Prostate gland (tissue), 2 donors: Measurements from ENCODE around the gene GALNTL6. TPM values are rescaled to one million over a fixed set of nuclear protein-coding genes. Genes with fewer than 3 reads are reported as not detected.
"Not testable (repeated sequence)": the region's sequence is repeated elsewhere in the genome, so short reads cannot be mapped to it uniquely, and the experiment has no call there.

Source experiments
- DNase-seq: peaks from one replicate; pipeline ENCODE4 v3.0.0-alpha.2; 2019; ENCODE audit warnings: low spot score
- H3K27ac ChIP-seq, 2 donors: fragments of 200-600 bp; sonication (generic); 2 replicates each; pipeline ENCODE4 v1.5.1; 2017 to 2019
- H3K27me3 ChIP-seq: fragments of 200-600 bp; sonication (generic); replicated peaks from 2 replicates; pipeline ENCODE4 v1.5.1; 2019; ENCODE audit not compliant: insufficient read depth
- H3K36me3 ChIP-seq, 2 donors: fragments of 200-600 bp; sonication (generic); 1 replicate in 1 of 2; 2 replicates in 1 of 2; pipeline versions ENCODE4 v1.5.1 to v1.8.1; 2017 to 2019
- H3K4me1 ChIP-seq: fragments of 200-600 bp; sonication (generic); replicated peaks from 2 replicates; pipeline ENCODE4 v1.5.1; 2019
- H3K4me3 ChIP-seq, 2 donors: fragments of 200-600 bp; sonication (generic); 2 replicates each; pipeline ENCODE4 v1.5.1; 2017 to 2019
- H3K9me3 ChIP-seq: fragments of 200-600 bp; sonication (generic); 2 replicates; pipeline ENCODE4 v1.5.1; 2017
- CTCF ChIP-seq, 4 experiments: fragments of 200-600 bp in 2 of 4; fragments of 450-650 bp in 2 of 4; sonication (generic) in 2 of 4; IDR thresholded peaks; 1 replicate in 3 of 4; 2 replicates in 1 of 4; pipeline ENCODE4 v1.5.1; 2016 to 2019; ENCODE audit warnings: antibody characterized with exemption in 4 of 4, mild to moderate bottlenecking in 2 of 4, moderate library complexity in 2 of 4
- POLR2A ChIP-seq: fragments of 450-650 bp; IDR thresholded peaks from one replicate; pipeline ENCODE4 v1.6.1; 2016; ENCODE audit warnings: antibody characterized with exemption, mild to moderate bottlenecking
- POLR2AphosphoS5 ChIP-seq: sonication (generic); formaldehyde crosslinking; IDR thresholded peaks from one replicate; pipeline ENCODE4 v1.6.1; 2017; ENCODE audit warnings: antibody characterized with exemption
- WGBS: methylation state at CpG from one replicate; pipeline ENCODE4 v1.1.5; 2018; 5-methylcytosine and 5-hydroxymethylcytosine counted together
- intact Hi-C: fragments of 100-400 bp; cut with DNase I; formaldehyde crosslinking; loops from one replicate; pipeline ENCODE4 v1.14.2; 2022
- total RNA-seq, 2 donors: library from RNA; depleted of rRNA; stranded (reverse); fragments of >200 nt; gene quantifications; one replicate each; pipeline ENCODE4 v1.1.0, GENCODE V29; 2016

The GALNTL6 gene
- total RNA-seq, 2 donors from 2014 or later, result 0.23 to 0.85 TPM

DNA sequence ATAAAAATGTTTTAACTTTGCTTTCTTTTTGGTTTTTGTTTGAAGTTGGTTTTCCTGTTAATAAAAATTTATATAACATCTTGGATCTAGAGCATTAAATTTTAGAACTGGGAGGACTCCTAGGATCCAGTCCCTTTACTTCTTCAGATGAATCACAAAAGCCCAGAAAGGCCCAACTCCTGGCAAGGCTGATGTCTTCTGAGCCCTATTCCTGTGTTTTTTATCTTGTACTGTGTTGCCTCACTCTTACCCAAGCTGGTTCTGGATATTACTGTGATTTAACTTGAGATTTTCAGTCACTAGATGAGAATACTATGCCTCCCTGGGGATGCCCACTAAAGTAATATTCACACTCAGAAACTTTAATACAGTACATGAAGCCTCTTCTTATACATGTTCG lies 1228.3 kb downstream of the GALNTL6 start:
- WGBS, result 82% methylated on average over 1 of the region's 1 CpG
- Histone ChIP-seq H3K27me3 (no peaks in the 10 kb centered on the region), H3K36me3 (no peaks in the 10 kb centered on the region), H3K27ac (no peak overlapping the region), H3K9me3 (no peaks in the 10 kb centered on the region), H3K4me3 (no peak overlapping the region), H3K4me1 (peaks cover 8% of the 10 kb centered on the region)
- TF ChIP-seq POLR2A, result no peak
- TF ChIP-seq POLR2AphosphoS5, result no peak
- no peak for TF ChIP-seq CTCF (IDR thresholded peaks at IDR 0.05)
- no peak for DNase-seq
- intact Hi-C loops, result no loop called here

GRCh38 chr4:173042139-173042538 lies 1228.9 kb downstream of the GALNTL6 start:
- H3K4me3 ChIP-seq, DNase-seq, H3K9me3 ChIP-seq, H3K27ac ChIP-seq, H3K36me3 ChIP-seq, H3K4me1 ChIP-seq, intact Hi-C loops, H3K27me3 ChIP-seq: not testable (repeated sequence)
- 100% methylated on average over 1 of the region's 1 CpG for WGBS

GRCh38 chr4:173044340-173044739 lies 1231.1 kb downstream of the GALNTL6 start:
- intact Hi-C loops, result no loop called here
- Histone ChIP-seq H3K9me3 (no peaks in the 10 kb centered on the region), H3K27me3 (no peaks in the 10 kb centered on the region), H3K4me1 (no peaks in the 10 kb centered on the region), H3K27ac (no peak overlapping the region), H3K36me3 (no peaks in the 10 kb centered on the region), H3K4me3 (no peak overlapping the region)
- 94% methylated on average over 1 of the region's 1 CpG for WGBS
- TF ChIP-seq CTCF (IDR thresholded peaks at IDR 0.05), result no peak
- no peak for TF ChIP-seq POLR2A
- TF ChIP-seq POLR2AphosphoS5, result no peak
- DNase-seq, result no peak

- Histone ChIP-seq H3K4me3 (no peak overlapping the region), H3K27ac (no peak overlapping the region), H3K9me3 (no peaks in the 10 kb centered on the region), H3K27me3 (no peaks in the 10 kb centered on the region), H3K36me3 (no peaks in the 10 kb centered on the region), H3K4me1 (no peaks in the 10 kb centered on the region)
- intact Hi-C loops, result no loop called here
- 50% methylated on average over 1 of the region's 1 CpG for WGBS
- TF ChIP-seq CTCF (IDR thresholded peaks at IDR 0.05) (no peak), POLR2A (no peak), POLR2AphosphoS5 (no peak)
- no peak for DNase-seq
Observed at GRCh38 chr4:173045571-173045970, 1232.4 kb downstream of the GALNTL6 start.

DNA sequence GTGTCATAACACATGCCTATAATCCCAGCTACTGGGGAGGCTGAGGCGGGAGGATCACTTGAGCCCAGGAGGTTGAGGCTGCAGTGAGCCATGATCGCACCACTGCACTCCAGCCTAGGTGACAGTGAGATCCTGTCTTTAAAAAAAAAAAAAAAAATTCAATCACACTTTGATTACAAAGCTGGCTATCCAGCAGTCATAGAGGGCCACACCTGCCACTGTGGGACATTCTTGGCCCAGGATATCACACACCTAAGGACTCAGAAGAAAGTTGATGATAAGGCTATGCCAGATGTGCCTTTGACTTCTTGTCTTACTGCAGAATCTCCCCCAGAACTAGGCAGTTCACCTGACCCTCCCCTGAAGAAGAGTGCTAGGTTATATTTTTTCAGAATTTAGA lies 1232.9 kb downstream of the GALNTL6 start:
- H3K27ac ChIP-seq, result no peak overlapping the region
- no peak overlapping the region for H3K4me3 ChIP-seq
- intact Hi-C loops, result no loop called here
- no peak for DNase-seq
- H3K27me3 ChIP-seq, result no peaks in the 10 kb centered on the region
- TF ChIP-seq CTCF (IDR thresholded peaks at IDR 0.05), result no peak
- no peak for TF ChIP-seq POLR2AphosphoS5
- TF ChIP-seq POLR2A, result no peak
- no peaks in the 10 kb centered on the region for H3K36me3 ChIP-seq
- WGBS, result 97% methylated on average over 2 of the region's 2 CpGs
- no peaks in the 10 kb centered on the region for H3K4me1 ChIP-seq
- no peaks in the 10 kb centered on the region for H3K9me3 ChIP-seq
